ENCODE measurements around the gene SAFB.

The SAFB gene

GRCh38 chr19:5703819-5704818 lies 81.2 kb downstream of the SAFB start:
- DNase-seq, result no peak

DNA sequence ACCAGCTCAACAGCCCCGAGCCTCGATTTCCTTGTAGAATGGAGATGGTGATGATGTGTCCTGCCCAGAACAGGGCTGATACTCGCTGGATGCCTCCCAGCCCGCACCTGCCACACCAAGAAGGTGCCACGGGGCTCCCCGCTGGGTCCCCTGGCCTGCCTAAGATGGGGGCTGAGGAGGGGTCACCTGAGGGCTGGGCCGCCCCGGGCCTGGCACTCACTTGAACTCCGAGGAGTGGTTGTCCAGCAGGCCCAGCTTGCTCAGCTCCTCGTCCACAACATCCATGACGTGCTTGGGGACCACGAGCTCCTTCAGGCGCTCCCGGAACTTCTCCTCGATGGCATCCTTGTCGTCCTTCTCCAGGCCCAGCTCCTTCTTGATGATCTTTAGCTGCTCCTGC lies 82.7 kb downstream of the SAFB start:
- no peak for DNase-seq

- no peak for DNase-seq
Observed at GRCh38 chr19:5706876-5707573, 84.1 kb downstream of the SAFB start.

GRCh38 chr19:5707576-5708575 lies 85.0 kb downstream of the SAFB start:
- no peak for DNase-seq

GRCh38 chr19:5711025-5711424 lies 88.1 kb downstream of the SAFB start:
- DNase-seq, result no peak

DNA sequence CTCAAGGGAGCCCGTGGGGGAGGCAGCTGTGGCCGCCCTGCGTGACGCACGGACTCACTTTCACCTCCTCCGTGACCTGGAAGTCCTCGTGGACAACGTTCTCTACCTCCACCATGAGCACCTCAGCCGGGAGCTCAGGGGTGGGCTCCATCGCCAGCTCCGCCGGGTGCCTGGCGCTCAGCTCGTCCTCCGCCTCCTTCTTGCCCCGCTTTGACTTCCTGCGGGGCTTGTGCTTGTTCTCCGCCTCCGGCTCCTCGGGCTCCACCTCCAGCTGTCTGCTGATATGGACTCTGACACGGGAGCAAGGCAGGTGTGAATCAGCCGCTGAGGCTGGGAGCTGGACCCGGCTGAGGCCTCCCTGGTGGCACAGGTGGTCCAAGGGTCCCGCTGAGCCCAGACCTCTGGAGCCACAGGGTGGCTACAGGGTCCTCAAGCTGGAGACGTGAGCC lies 88.9 kb downstream of the SAFB start:
- DNase-seq, result no peak

- no peak for DNase-seq
Observed at GRCh38 chr19:5713228-5713627, 90.3 kb downstream of the SAFB start.

- no peak for DNase-seq
Observed at GRCh38 chr19:5714816-5715215, 91.9 kb downstream of the SAFB start.

GRCh38 chr19:5717215-5717935 lies 94.5 kb downstream of the SAFB start:
- no peak for DNase-seq

Measured in NCI-H2227 treated with DMSO at 0.1 percent for 48 hours (cell line).